HG03135 (cell line): ENCODE measurements around the gene HOXD9.

Experiments
- ATAC-seq: cut with Tn5 transposase; IDR thresholded peaks from one replicate; pipeline ENCODE4 v1.9.1; 2021; ENCODE audit warnings: mild to moderate bottlenecking, moderate library complexity; ENCODE audit not compliant: unreplicated experiment

The HOXD9 gene

DNA sequence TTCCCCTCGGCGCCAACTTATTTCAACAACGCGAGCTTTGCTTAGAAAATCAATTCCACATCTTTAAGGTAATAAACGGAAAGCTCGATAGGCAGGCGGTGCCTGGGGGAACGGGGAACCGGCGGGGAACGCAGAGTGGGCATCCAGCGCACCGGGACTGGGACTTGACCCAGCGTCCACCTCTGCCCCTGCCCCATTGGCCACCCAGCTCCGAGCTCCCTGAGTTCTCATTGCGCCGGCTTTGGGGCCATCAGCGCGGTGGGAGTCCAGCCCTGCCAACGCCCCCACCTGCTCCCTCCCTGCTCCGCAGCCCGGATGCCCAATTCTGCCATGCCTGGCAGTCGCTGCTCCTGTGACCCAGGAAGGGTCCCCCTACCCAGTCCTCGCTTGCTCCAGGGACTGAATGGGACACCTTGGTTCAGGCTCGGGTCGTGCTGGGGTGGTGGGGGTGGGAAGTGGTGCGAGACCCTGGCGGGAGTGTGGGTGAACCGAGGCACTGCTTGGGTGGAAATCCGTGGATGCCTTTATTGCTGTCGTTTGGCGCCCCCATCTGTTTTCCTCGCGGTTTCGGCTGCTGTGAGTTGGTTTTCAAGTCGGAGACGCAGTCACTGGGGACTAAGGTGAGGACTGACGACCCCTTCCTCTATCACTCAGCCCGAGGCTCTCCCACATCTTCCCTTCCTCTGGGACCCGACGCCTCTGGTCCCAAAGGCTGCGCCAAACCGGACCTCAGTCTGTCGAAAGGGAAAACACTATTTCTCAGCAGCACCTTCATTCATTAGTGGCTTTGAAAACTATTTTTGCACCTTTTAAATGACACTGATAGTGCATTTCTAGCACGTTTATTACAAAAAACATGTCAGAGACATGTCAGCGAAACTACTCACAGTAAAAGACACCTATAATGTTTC, 36.4 kb upstream of the HOXD9 start:
- no peak for ATAC-seq

DNA sequence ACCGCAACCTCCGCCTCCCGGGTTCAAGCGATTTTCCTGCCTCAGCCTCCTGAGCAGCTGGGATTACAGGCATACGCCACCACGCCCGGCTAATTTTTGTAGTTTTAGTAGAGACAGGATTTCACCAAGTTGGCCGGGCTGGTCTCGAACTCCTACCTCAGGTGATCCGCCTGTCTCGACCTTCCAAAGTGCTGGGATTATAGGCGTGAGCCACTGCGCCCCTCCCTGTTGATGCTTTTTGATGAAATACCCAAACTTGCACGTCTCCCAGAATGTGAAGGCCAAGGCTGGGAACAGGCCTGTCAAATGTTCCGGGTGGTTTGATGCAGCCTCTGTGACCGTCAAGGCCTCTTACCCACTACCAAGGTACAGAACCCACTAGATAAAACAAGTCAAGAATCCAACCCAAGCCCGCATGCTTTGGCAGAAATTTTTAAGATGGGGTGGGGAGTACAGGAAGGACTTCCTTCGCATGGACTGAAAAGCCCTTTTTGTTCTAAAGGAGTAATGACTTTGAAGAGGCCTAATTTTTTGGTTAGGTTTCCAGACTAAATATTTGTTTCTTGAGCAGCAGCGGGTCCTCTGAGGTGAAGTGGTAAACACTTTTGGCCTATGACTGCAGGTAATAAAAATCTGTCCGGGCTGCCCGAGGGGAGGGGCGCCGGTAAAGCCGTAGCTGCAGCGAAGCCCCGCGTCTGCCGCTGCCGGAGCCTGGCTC, 35.0 kb upstream of the HOXD9 start:
- ATAC-seq = no peak

DNA sequence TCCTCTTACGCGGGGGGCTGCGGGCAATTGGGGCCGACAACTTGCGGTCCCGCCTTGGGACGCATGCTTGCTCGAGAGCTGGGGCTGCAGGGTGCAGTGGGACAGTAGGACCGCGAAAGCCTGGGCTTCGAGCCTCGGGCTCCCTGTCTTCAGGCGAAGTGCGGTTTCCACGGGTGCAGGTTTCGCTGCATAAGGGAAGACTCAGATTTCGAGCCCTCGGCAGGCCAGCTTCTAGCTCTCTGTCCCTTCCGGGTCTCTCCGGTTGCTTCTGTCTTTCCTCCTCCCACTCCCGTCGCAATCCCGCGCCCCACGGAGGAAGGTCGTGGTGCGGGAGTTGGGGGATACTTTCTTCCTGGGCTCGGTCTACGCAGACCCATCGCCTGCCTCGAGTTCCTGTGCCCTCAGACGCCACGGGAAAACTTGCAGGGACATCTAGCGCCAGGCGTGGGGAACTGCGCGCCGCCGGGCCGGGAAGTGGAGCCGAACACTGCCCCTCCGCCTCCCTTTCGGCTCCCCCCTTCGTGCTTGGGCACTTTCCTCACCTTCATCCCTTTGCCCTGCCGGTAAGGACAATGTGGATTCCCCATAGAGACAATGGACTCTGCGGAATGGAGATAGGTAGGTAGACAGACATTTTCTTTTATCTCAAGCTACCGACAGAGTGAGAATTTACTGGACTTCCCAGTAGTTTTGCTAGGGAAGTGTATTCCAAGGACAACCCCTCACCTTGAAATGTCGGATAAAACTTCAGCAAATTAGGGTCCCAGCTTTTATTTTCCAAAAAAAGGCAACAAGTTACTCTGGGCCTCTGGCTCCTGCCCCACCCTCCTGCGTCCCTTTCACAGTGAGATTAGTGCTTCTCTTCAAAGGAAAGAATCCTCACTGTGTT, 34.2 kb upstream of the HOXD9 start:
- no peak for ATAC-seq

DNA sequence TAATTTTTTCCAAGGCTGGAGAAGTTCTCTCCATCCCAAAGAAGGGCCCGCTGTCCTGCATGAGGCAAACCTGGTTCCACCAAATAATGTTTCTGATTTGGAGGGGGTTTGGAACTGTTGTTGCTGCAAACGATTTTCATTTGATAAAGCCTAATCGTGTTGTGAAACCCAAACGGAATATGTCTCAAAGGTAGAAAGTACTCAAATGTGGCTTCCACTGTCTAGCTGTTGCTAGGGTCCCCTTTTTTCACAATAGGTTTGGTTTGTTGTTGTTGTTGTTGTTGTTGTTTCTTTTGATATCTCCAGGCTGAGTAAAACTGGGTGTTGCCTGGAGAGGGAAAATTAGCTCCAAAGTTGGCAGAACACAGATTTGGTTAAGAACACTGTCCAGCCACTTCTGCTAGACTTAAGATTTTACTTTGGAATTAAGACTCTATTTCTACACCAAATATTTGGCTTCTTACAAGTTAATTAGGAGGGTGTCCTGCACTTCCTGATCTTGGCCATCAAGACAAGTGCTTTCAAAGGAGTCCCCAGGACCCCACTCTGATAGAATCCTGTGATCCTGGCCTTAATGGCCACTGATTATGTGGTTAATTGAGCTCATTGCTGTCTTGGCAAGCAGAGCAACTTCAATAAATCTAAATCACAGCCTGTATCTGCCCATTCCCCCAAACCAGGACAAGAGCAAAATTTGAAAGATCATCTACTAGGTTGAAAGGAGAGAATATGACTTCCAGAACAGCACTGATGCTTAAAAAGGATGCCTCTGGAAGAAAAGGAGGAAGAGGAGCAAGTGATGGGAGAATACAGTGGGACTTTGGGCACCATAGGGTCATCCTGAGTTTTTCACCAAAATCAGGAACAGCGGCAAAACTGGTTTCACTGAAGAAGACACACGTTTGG, 33.3 kb upstream of the HOXD9 start:
- no peak for ATAC-seq

DNA sequence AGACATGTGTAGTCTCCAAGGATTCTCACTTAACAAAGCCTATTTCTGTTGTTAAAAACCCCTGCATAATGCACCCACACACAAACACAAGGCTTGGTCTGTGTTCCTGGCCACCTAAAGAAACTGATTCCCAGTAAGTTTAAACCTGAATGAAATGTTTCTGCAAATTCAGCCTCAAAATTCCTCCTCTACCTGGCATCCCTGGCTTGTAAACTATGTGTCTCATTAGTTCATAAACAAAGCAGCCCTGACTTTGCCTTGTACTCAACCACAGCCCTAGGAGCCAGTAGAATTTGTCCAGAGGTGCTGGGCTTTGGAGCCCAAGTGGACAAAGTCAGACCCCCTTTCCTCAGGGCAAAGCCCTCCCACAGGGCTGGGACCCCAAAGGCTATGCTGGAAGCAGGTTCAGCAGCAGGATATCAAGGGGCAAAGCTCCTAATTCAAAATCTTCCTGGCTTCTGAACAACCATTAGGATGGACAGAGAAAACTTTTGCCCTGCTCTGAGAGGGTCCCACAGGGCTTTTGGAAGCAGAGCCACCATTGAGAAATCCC, 32.6 kb upstream of the HOXD9 start:
- ATAC-seq = no peak

DNA sequence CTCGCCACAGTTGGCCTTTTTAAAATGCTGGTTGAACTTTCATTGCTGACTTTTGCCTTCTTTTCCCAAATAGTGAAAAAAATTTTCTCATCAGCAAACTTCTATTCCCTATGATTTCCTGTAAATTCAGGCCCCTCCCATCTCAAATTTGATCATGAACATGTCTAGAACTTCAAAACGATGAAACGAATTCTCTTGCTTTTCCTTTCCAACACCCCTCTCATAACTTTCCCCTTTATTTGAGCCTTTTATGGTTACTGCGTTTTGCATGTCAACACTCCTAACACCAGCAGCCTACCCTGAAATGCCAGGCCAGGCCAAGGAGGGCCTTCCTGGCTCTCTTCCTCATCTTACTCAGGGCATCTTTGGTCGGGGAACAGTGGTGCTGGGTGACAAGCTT, 31.7 kb upstream of the HOXD9 start:
- no peak for ATAC-seq

DNA sequence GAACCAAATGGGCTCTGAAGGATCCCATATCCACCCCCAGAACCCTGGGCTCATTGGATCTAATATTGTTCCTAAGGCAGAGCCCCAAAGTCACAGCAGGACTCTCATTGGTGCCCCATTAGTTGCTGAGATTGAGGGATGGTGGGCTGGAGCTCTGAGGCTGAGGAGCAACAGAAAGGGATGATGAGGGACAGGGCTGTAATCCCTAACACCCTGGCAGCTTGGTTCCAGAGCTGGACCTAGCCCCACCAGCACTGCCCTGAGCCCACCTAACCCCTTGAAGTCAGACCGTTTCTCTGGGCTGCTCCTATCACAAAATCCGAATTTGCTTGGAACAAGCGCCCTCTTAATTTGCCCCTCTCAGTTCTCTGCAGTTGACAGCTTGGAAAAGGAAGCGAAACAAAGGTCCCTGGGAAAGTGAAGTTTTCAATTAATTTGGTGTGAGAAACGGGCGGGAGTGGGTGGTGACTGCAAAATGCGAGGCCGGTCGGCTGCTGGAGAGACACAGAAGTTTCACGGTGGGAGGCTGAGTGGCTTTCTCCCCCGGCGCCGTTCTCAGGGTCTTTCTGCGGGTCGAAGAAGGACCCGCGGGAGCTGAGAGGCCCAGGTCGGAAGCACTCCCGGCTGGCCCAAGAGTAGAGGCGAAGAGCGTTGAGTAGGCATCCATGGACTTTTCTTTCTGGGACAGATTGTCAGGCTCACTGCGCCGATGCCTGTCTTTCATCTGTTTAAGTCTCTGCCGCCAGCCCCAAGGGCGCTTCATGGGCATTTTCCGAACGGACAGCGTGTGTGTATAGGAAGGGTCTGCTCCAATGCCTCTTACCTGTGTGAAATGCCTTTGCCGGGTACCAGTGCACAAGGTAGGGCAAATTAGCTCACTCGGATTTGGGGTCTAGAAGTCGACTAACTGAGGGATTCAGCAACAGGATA, 30.9 kb upstream of the HOXD9 start:
- ATAC-seq = no peak

DNA sequence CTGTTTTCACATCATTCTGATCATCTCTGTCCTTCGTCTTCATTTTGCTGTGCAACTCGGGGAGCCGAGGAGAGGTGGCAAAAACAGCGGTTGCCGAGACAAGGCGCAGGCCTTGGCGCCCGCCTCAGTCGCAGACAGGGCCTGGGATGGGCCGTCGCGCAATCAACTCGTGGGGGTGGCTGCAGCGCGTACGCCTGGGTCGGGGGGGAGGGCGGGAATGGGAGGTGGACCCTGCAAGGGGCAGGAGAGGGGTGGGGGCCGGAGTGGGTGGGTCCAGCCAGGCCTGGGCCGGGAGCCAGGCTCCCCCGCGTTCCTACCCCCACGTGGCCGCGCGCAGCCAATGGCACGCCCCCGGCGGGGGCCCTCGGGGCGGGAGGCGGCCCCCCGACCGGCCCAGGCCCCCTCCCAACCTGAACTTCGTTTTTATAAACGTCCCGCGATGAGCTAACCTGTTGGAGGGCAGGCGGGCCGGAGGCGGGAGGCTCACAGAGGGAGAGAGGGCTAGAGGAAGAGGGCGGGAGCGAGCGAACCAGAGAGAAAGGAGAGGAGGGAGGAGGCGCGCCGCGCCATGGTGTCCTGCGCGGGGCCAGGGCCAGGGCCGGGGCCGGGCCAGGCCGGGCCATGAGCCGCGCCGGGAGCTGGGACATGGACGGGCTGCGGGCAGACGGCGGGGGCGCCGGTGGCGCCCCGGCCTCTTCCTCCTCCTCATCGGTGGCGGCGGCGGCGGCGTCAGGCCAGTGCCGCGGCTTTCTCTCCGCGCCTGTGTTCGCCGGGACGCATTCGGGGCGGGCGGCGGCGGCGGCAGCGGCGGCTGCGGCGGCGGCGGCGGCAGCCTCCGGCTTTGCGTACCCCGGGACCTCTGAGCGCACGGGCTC, 30.0 kb upstream of the HOXD9 start, which contains the start of gene HOXD13:
HOXD13 (plus strand) TSS at position 452 of the 875 bp plus-strand sequence; CDS start at position 622, 170 bp downstream.
- no peak for ATAC-seq

DNA sequence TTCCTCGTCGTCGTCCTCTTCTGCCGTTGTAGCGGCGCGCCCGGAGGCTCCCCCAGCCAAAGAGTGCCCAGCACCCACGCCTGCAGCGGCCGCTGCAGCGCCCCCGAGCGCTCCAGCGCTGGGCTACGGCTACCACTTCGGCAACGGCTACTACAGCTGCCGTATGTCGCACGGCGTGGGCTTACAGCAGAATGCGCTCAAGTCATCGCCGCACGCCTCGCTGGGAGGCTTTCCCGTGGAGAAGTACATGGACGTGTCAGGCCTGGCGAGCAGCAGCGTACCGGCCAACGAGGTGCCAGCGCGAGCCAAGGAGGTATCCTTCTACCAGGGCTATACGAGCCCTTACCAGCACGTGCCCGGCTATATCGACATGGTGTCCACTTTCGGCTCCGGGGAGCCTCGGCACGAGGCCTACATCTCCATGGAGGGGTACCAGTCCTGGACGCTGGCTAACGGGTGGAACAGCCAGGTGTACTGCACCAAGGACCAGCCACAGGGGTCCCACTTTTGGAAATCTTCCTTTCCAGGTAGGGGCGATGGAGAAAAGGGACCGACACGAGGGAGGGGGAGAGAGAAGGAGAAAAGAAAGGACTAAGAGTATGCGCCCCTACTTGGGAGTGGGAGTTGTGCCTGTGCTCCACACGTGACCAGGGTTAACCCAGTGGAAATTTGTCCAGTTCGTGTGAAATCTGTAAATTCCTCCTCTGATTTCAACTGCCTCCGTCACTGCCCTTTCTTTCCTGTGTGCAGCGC, 29.2 kb upstream of the HOXD9 start:
- no peak for ATAC-seq

DNA sequence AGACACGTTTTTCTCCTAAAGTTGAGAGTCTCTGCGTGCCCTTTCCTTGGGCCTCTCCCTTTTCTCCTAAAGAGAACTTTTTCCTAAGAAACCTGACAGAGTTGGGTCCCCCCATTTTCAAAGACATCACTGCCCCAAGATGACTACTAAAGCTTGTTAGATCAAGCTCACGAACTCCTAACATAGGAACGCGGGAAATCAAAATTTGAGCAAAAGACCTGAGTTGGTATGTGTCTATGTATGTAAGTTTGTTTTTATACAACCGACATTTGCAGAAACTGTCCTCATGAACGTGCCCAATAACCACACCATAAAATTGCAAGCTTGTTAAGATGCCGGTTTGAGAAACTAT, 28.6 kb upstream of the HOXD9 start:
- no peak for ATAC-seq

DNA sequence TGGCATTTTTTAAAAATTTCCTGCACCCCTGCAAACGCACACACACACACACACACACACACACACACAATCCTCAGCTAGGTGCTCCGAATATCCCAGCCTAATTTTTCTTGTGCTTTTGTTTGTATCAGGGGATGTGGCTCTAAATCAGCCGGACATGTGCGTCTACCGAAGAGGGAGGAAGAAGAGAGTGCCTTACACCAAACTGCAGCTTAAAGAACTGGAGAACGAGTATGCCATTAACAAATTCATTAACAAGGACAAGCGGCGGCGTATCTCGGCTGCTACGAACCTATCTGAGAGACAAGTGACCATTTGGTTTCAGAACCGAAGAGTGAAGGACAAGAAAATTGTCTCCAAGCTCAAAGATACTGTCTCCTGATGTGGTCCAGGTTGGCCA, 28.2 kb upstream of the HOXD9 start:
- no peak for ATAC-seq

DNA sequence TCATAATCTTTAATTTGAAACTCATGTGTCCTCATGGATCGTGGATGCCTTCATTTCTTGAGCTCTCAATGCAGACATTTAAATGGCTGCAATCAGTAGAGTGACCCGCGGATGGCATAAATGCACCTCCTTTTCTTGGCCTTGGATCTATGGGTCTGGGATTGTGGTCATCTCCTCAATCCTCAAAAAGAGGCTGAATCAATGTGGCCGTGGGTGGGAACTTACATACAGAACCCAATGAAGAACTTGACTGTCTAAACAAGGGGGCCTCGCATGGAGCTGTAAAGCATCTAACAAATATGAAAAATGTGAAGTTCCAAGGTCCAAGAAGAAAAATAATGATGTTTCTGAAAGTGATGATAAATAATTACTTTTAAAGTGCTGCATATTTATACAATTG, 27.1 kb upstream of the HOXD9 start:
- no peak for ATAC-seq

DNA sequence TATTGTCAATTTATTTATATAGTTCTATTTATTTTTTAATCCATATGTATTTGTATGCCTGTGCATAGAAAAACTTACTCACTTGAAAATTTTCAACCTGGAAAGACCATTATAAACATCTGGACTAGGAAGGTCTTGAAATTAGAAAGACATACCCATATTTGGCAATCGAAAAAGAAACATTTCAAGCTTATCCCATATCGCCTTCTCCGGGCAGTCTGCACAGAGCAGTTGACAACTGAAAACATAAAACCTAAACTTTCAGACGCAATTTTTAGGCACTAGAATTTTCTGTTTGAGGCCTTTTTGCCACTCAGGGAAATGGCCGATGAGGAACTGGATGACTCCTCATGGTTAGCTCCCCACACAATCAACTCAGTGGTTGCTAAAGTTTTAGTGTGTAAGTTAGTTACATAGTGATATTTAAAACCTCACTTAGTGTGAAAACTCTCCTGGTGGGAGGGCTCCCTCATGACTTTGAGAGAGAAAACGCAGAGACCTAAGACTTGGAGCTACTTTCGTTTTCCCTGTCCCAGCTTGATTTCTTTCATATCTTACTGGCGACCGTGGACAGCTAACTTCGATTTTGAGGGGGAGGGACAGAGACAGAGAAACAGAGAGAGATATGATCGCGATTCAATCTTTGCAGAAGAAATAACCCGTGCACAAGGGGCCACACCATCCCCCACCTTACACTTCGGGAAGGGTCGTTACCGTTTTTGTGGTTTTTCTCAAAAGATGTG, 26.1 kb upstream of the HOXD9 start:
- no peak for ATAC-seq

DNA sequence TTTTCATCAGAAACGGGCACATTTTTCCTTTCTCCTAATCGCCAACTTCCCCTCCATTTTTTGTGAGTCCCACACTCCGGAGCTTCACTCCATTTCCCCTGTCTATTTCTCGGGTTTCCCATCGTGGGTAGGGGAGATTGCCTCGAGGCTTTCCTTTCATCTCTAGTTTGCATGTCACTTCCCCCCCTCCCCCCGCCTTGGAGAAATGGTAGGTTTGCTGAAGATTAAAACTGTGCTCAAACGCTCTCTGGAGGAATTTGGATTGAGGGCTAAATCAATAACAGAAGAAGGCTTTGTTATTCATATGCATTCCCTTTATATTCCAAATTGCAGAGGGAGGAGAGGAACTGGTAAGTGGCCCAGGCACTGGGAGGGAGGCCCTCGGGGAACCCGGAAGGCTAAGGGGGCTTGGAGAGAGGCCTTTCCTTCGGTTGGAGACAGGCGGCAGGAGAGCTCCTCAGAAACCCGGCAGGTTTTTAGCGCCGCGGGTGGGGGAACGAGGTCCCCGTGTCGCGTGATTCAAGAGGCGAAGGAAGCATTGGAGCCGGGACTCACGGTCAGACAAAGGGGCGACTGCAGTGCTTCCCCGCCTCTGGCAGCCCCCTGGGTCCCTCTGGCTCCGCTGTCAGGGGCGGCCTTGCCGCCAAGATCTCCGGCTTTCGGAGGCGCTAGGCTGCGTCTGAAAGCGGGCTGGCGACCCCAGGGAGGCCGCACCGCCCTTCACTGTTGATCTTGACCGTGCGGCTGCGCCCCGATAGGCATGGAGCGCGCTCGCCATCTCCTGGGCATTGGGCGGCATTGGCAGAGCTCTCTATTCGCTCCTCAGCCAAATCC, 25.3 kb upstream of the HOXD9 start:
- ATAC-seq = peak; percentile 75

DNA sequence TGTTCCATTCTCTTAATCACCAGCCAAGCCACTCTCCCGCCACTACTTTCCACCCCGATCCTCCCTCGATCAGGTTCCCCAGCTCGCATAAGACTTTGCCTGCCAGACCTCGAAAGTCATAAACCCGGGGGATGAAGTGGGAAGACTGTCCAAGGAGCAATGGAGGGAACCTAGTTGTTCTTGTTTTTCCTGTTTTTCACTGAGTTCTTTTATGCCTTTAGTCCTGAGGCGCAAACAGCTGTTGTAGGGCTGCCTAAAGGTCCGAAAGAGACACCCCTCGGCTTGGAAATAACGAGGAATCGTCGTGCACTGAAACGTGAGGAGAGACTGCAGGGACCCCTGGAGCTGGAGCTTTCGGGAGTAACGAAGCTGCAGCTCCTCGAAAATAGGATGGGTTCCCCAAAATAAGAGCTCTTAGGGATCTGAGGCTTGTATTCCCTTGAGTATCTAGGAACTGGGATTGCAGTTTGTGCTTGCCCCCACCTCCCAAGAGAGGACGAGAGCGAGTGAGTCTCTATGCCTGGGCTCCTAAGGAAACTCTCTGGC, 24.6 kb upstream of the HOXD9 start:
- ATAC-seq = no peak
